ENCODE results near the gene SMKR1. TPM values are rescaled to one million over a fixed set of nuclear protein-coding genes. Genes with fewer than 3 reads are reported as not detected.
A peak's percentile ranks its signal among the peaks of the same experiment; 100 is the strongest.

SMKR1 gene
- total and polyA plus RNA-seq, 2 experiments from 2014 or later = 2.1 TPM; not detected in 1

GRCh38 chr7:129468547-129468946 lies 33.8 kb upstream of the SMKR1 start (continued):
- TF ChIP-seq ZNF462 (CRISPR knock-in tag; IDR thresholded peaks at IDR 0.05) = no peak
- TF ChIP-seq STAT1 (IDR thresholded peaks at IDR 0.05; ENCODE audit: unreplicated experiment) = no peak
- TF ChIP-seq ZNF331 (CRISPR knock-in tag; IDR thresholded peaks at IDR 0.05; ENCODE audit: low read depth) = no peak
- TF ChIP-seq EZH2phosphoT487 (IDR thresholded peaks at IDR 0.05; ENCODE audit: unreplicated experiment) = no peak

GRCh38 chr7:129469930-129470329 lies 32.4 kb upstream of the SMKR1 start:
- Mint-ChIP-seq H3K36me3 (ENCODE audit: low read depth) (peaks cover 9% of the 10 kb centered on the region), H3K4me3 (no peak overlapping the region), H3K4me1 (peaks cover 26% of the 10 kb centered on the region), H3K9me3 (peaks cover 2% of the 10 kb centered on the region), H3K27ac (peak overlapping the region; percentile 77; the same call in 1 of the 2 replicates), H3K27me3 (ENCODE audit: insufficient read depth, low read depth, poor library complexity) (peaks cover 2% of the 10 kb centered on the region)
- H3K9me2 ChIP-seq (ENCODE audit: insufficient read depth) = no peaks in the 10 kb centered on the region
- peaks cover 6% of the 10 kb centered on the region; the same call in 1 of the 2 replicates for H3K36me3 ChIP-seq (ENCODE audit: insufficient read depth)
- H3K27ac ChIP-seq (ENCODE audit: low read depth) = no peak overlapping the region
- DNase-seq (ENCODE audit: low spot score) (peak; percentile 65), ATAC-seq (peak; percentile 98)
- H2AFZ ChIP-seq = no peak overlapping the region
- no peaks in the 10 kb centered on the region; the same call in 1 of the 2 replicates for H4K20me1 ChIP-seq (replicated peaks; ENCODE audit: insufficient read depth)
- H3F3A ChIP-seq (replicated peaks; ENCODE audit: low read depth) = no peaks in the 10 kb centered on the region
- peaks cover 15% of the 10 kb centered on the region for H3K4me1 ChIP-seq (ENCODE audit: insufficient read depth)
- no peak overlapping the region for H3K4me2 ChIP-seq
- no peaks in the 10 kb centered on the region for H3K27me3 ChIP-seq (ENCODE audit: insufficient read depth)
- no peaks in the 10 kb centered on the region for H3K79me2 ChIP-seq (replicated peaks; ENCODE audit: insufficient read depth)
- H3K4me3 ChIP-seq = no peak overlapping the region
- TF ChIP-seq CTCF (conservative IDR thresholded peaks at IDR 0.05; ENCODE audit: low read depth in 2 of 2) (no peak), ZNF331 (CRISPR knock-in tag; IDR thresholded peaks at IDR 0.05; ENCODE audit: low read depth) (no peak), NANOG (IDR thresholded peaks at IDR 0.05; ENCODE audit: borderline replicate concordance) (no peak)
